Small intestine (tissue), 7 donors: ENCODE results near the gene PRKN. TPM values are rescaled to one million over a fixed set of nuclear protein-coding genes. Genes with fewer than 3 reads are reported as not detected.

ENCODE experiments used
- DNase-seq, 2 donors: peaks; one replicate each; pipeline versions ENCODE4 v3.0.0 to v3.0.0-alpha.2; 2013
- FAIRE-seq: peaks from 2 replicates; lab custom pipeline; 2012; peaks lifted over from hg19 to GRCh38; lab: Jason Lieb, UNC
- H3K27ac ChIP-seq, 3 donors: one replicate each; pipeline ENCODE4 v1.5.1; 2013; ENCODE audit warnings: low read length in 2 of 3, mild to moderate bottlenecking in 2 of 3, control low read depth in 1 of 3, inconsistent platforms in 1 of 3, low read depth in 1 of 3, moderate library complexity in 1 of 3
- H3K27me3 ChIP-seq, 3 donors: one replicate each; pipeline ENCODE4 v1.6.1; 2013; ENCODE audit warnings: low read length in 3 of 3, inconsistent platforms in 1 of 3; ENCODE audit not compliant: control insufficient read depth in 3 of 3, insufficient read depth in 3 of 3
- H3K36me3 ChIP-seq, 3 donors: one replicate each; pipeline ENCODE4 v1.6.1; 2013; ENCODE audit warnings: low read length in 3 of 3, inconsistent platforms in 1 of 3, low read depth in 1 of 3, mild to moderate bottlenecking in 1 of 3, moderate library complexity in 1 of 3; ENCODE audit not compliant: control insufficient read depth in 3 of 3, insufficient read depth in 2 of 3
- H3K4me1 ChIP-seq, 3 donors: one replicate each; pipeline ENCODE4 v1.6.1; 2013; ENCODE audit warnings: low read length in 2 of 3, inconsistent platforms in 1 of 3, low read depth in 1 of 3, mild to moderate bottlenecking in 1 of 3, moderate library complexity in 1 of 3; ENCODE audit not compliant: control insufficient read depth in 3 of 3, insufficient read depth in 2 of 3
- H3K4me3 ChIP-seq, 3 donors: one replicate each; pipeline ENCODE4 v1.5.1; 2013; ENCODE audit warnings: low read length in 3 of 3, control low read depth in 1 of 3, inconsistent platforms in 1 of 3, low read depth in 1 of 3, mild to moderate bottlenecking in 1 of 3, moderate library complexity in 1 of 3
- H3K9me3 ChIP-seq, 2 donors: one replicate each; pipeline ENCODE4 v1.6.1; 2013; ENCODE audit warnings: low read depth in 1 of 2, low read length in 1 of 2; ENCODE audit not compliant: control insufficient read depth in 2 of 2, insufficient read depth in 1 of 2
- WGBS, 3 donors: extraction: QIAGEN DNeasy Blood & Tissue Kit; methylation state at CpG; one replicate each; pipeline ENCODE4 v1.1.7; 2013; 5-methylcytosine and 5-hydroxymethylcytosine counted together
- polyA plus RNA-seq, 4 donors: library from polyadenylated mRNA; stranded (reverse) in 3 of 4; unstranded in 1 of 4; fragments of 200-250 nt in 3 of 4; fragments of 120-200 nt in 1 of 4; gene quantifications; one replicate each; pipeline versions ENCODE4 v1.2.1 to v1.2.3, GENCODE V29; 2013
- donor health status: healthy with polysubstance abuse.
- donor health status: control.
- donor health status: control.
- donor health status: Bipolar disorder and iron deficiency.
- donor health status: healthy.

Gene PRKN
- polyA plus RNA-seq, 4 donors, result 0.27 to 2.3 (median 1.0) TPM

DNA sequence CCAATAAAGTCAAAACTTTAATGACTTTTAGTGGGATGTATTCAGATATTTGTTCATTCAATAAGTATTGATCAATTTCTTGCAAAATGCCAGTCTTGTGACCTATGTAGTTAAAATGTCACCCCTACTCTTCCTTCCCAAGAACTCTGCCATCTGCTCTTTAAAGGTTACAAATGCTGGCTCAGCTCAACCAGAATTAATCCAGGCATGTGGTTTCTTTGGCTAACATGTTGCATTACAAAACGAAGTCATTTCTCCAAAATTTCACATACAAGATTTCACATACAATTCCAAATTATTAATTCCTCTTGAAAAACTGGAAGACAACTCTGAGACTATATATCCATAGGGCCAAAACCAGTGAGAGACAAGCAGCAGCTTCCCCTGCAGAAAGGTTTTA is 395.7 kb downstream of the PRKN start:
- Histone ChIP-seq H3K27ac (no peak overlapping the region), H3K27me3 (no peaks in the 10 kb centered on the region), H3K4me1 (no peaks in the 10 kb centered on the region), H3K36me3 (no peaks in the 10 kb centered on the region), H3K4me3 (no peak overlapping the region), H3K9me3 (no peaks in the 10 kb centered on the region)
- FAIRE-seq, result no peak
- DNase-seq, result no peak
- 55 to 80% (median 69%) methylated on average over 1 of the region's 1 CpG for WGBS, 3 donors

DNA sequence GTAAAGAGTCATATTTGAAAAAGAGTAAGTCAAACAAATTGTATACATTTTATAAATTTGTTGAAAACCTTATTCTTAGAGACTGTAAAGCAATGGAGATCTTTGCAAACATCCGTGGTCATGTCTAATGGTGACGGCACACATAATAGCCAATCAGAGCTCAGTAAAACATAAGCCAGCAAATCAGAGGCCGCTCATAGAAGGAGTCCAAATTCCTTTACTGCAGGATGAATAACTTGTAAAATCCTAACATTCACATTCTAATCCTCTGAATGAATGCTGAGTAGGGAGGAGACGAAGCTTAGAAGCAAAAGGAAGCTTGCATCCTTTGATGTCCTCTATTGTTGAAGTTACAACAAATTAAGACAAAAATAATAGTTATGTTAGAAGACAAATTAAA is 401.7 kb downstream of the PRKN start:
- Histone ChIP-seq H3K4me3 (no peak overlapping the region), H3K9me3 (no peaks in the 10 kb centered on the region), H3K27me3 (no peaks in the 10 kb centered on the region), H3K27ac (no peak overlapping the region), H3K36me3 (no peaks in the 10 kb centered on the region), H3K4me1 (no peaks in the 10 kb centered on the region)
- no peak for DNase-seq
- no peak for FAIRE-seq
- 84 to 88% (median 85%) methylated on average over 4 of the region's 4 CpGs for WGBS, 3 donors

GRCh38 chr6:162325051-162325450 is 402.5 kb downstream of the PRKN start:
- H3K27ac ChIP-seq, result no peak overlapping the region
- FAIRE-seq (no peak), DNase-seq (no peak)
- no peaks in the 10 kb centered on the region for H3K36me3 ChIP-seq
- H3K4me3 ChIP-seq, result no peak overlapping the region
- WGBS, 3 donors, result 73 to 85% (median 76%) methylated on average over 4 of the region's 4 CpGs
- no peaks in the 10 kb centered on the region for H3K4me1 ChIP-seq
- H3K9me3 ChIP-seq, result no peaks in the 10 kb centered on the region
- no peaks in the 10 kb centered on the region for H3K27me3 ChIP-seq

DNA sequence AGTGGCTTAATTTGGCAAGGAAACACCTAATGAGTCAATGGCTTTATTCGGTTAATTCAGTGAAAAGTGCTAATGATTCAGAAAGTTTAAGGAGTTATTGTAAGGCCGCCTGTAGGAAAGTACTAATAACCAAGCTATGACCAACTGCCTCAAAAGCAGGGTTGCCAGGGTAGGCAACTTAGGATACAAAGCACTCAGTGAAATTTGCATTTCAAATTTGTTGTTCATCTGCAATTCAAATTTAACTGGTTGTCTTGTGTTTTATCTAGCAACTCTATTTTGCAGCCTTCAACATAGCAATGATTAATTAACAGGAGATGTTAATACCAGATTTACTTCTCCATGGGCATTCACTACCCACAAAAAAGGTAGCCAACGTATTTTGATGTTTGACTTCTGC is 412.3 kb downstream of the PRKN start:
- WGBS, 3 donors, result 78 to 88% (median 78%) methylated on average over 3 of the region's 3 CpGs
- Histone ChIP-seq H3K9me3 (no peaks in the 10 kb centered on the region), H3K4me3 (no peak overlapping the region), H3K36me3 (no peaks in the 10 kb centered on the region), H3K4me1 (no peaks in the 10 kb centered on the region), H3K27me3 (no peaks in the 10 kb centered on the region), H3K27ac (no peak overlapping the region)
- no peak for FAIRE-seq
- no peak for DNase-seq

- WGBS, 3 donors, result 80 to 82% (median 81%) methylated on average over 4 of the region's 4 CpGs
- no peaks in the 10 kb centered on the region for H3K4me1 ChIP-seq
These were observed 413.5 kb downstream of the PRKN start for GRCh38 chr6:162313922-162314660.

GRCh38 chr6:162307865-162308264 is 419.7 kb downstream of the PRKN start:
- DNase-seq, result no peak
- FAIRE-seq, result no peak
- Histone ChIP-seq H3K27me3 (no peaks in the 10 kb centered on the region), H3K9me3 (no peaks in the 10 kb centered on the region), H3K4me3 (no peak overlapping the region), H3K36me3 (no peaks in the 10 kb centered on the region), H3K4me1 (no peaks in the 10 kb centered on the region), H3K27ac (no peak overlapping the region)
- WGBS, 3 donors, result 77 to 87% (median 79%) methylated on average over 5 of the region's 5 CpGs

More at GRCh38 chr6:162313922-162314660, 413.5 kb downstream of the PRKN start:
- H3K27ac ChIP-seq, result no peak overlapping the region
- H3K36me3 ChIP-seq, result no peaks in the 10 kb centered on the region
- DNase-seq, result no peak
- no peak overlapping the region for H3K4me3 ChIP-seq
- no peaks in the 10 kb centered on the region for H3K9me3 ChIP-seq
- no peaks in the 10 kb centered on the region for H3K27me3 ChIP-seq
- no peak for FAIRE-seq

- DNase-seq, result no peak
- no peak for FAIRE-seq
- whole genome bisulfite sequencing, 3 donors, result 86 to 91% (median 89%) methylated on average over 7 of the region's 7 CpGs
- H3K27me3 ChIP-seq, result no peaks in the 10 kb centered on the region
- no peak overlapping the region for H3K4me3 ChIP-seq
- H3K9me3 ChIP-seq, result no peaks in the 10 kb centered on the region
- no peaks in the 10 kb centered on the region for H3K36me3 ChIP-seq
- no peak overlapping the region for H3K27ac ChIP-seq
- H3K4me1 ChIP-seq, result no peaks in the 10 kb centered on the region
These were observed 420.9 kb downstream of the PRKN start for GRCh38 chr6:162306616-162307015.

DNA sequence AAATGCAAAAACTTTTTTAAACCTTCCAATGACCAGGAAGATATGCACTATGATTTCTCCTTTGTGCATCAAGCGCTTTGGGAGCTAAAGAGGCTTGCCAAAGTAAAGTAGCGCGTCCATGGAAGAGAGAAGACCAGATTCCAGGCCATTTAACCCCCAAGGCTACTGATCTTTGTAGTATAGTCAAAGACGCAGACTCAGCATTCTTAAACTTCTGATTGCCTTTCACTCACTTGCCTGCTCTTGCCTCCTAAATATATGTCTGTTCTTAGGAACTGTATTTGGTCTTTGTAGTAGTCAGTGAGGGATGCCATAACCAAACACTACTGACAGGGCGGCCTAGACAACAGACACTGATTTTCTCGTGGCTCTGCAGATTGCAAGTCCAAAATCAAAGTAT is 426.4 kb downstream of the PRKN start:
- Histone ChIP-seq H3K27me3 (no peaks in the 10 kb centered on the region), H3K36me3 (no peaks in the 10 kb centered on the region), H3K27ac (no peak overlapping the region), H3K4me3 (no peak overlapping the region), H3K9me3 (no peaks in the 10 kb centered on the region), H3K4me1 (no peaks in the 10 kb centered on the region)
- DNase-seq, result no peak
- FAIRE-seq, result no peak
- WGBS, 3 donors, result 87 to 89% (median 89%) methylated on average over 6 of the region's 6 CpGs

DNA sequence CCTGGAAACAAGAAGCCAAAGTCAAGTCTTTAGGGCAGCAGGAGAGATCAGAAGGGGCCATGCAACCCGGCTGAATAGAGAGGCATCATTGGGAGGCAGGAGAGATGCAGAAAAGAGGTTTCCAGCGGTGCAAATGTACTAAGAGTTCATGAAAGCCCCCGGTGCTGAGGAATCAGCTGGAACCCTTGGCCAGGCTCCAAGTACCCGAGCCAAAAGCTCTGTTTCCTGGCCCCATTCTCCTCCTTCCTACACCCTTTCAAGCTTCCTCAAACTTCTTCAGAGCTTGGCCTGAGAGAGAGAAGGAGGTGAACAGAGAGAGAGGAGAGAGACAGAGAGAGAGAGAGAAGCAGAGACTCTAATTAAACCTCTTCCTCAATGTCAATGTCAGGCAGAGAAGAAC is 433.5 kb downstream of the PRKN start:
- Histone ChIP-seq H3K4me3 (no peak overlapping the region), H3K9me3 (no peaks in the 10 kb centered on the region), H3K36me3 (no peaks in the 10 kb centered on the region), H3K27ac (no peak overlapping the region), H3K27me3 (no peaks in the 10 kb centered on the region), H3K4me1 (no peaks in the 10 kb centered on the region)
- FAIRE-seq (no peak), DNase-seq (no peak)
- 32 to 52% (median 46%) methylated on average over 4 of the region's 4 CpGs for WGBS, 3 donors
